Panc1 (cell line): Measurements from ENCODE around the gene CPEB2. TPM values are rescaled to one million over a fixed set of nuclear protein-coding genes. Genes with fewer than 3 reads are reported as not detected.

Experiments
- ATAC-seq: fragments of 200-7000 bp; cut with Tn5 transposase; 2 replicates; pipeline ENCODE4 v1.9.1; 2020; ENCODE audit warnings: mild to moderate bottlenecking, moderate library complexity
- BruUV-seq: library from RNA; stranded (reverse); fragments of 400-500 nt; replicated peaks from 2 replicates; lab custom pipeline; 2021; lab: Mats Ljungman, UMichigan
- CTCF ChIA-PET: fragments of 300-600 bp; sonication (Branson Sonifier 250); formaldehyde crosslinking; loops from one replicate; lab custom pipeline; 2022; ENCODE audit warnings: antibody characterized with exemption; lab: Charles Lee
- POLR2A ChIA-PET: fragments of 300-600 bp; sonication (Branson Sonifier 250); formaldehyde crosslinking; loops from one replicate; lab custom pipeline; 2022; ENCODE audit warnings: antibody characterized with exemption; lab: Charles Lee
- DNase-seq: peaks from one replicate; pipeline ENCODE4 v3.0.0-alpha.2; 2010; ENCODE audit warnings: low read depth, low spot score
- H3K27ac ChIP-seq: 2 replicates; pipeline ENCODE4 v1.5.1; 2011; ENCODE audit warnings: mild to moderate bottlenecking, low read length, inconsistent platforms
- H3K27me3 ChIP-seq: fragments of 200-500 bp; sonication (Bioruptor generic); 2 replicates; pipeline ENCODE4 v1.6.0; 2014; ENCODE audit warnings: low read length, inconsistent platforms; ENCODE audit not compliant: control insufficient read depth, insufficient read depth
- H3K36me3 ChIP-seq: fragments of 200-500 bp; sonication (Bioruptor generic); 2 replicates; pipeline ENCODE4 v1.5.1; 2014; ENCODE audit warnings: inconsistent platforms, mild to moderate bottlenecking, low read length, moderate library complexity; ENCODE audit not compliant: control insufficient read depth, insufficient read depth
- H3K4me1 ChIP-seq: 2 replicates; pipeline ENCODE4 v1.5.1; 2011; ENCODE audit warnings: inconsistent platforms, mild to moderate bottlenecking, low read length, moderate library complexity; ENCODE audit not compliant: control insufficient read depth, insufficient read depth
- H3K4me3 ChIP-seq, 2 experiments: 2 replicates each; pipeline ENCODE4 v1.5.1; 2011 to 2012; ENCODE audit warnings: low read depth in 2 of 2, low read length in 2 of 2, mild to moderate bottlenecking in 2 of 2, inconsistent platforms in 1 of 2, moderate library complexity in 1 of 2
- H3K9me3 ChIP-seq: fragments of 200-500 bp; sonication (Bioruptor generic); 2 replicates; pipeline ENCODE4 v1.5.1; 2014; ENCODE audit warnings: low read depth, mild to moderate bottlenecking, inconsistent platforms, low read length, moderate library complexity; ENCODE audit not compliant: control insufficient read depth, insufficient read depth
- POLR2AphosphoS5 ChIP-seq: IDR thresholded peaks from 2 replicates; pipeline ENCODE4 v1.6.1; 2012; ENCODE audit warnings: mild to moderate bottlenecking, low read depth, low read length, moderate library complexity
- SIN3A ChIP-seq: IDR thresholded peaks from 2 replicates; pipeline ENCODE4 v1.6.1; 2012; ENCODE audit warnings: low read depth, mild to moderate bottlenecking, low read length, moderate library complexity, borderline replicate concordance; ENCODE audit not compliant: insufficient read depth
- TCF7L2 ChIP-seq: IDR thresholded peaks from 2 replicates; pipeline ENCODE4 v1.6.1; 2011; ENCODE audit warnings: mild to moderate bottlenecking, low read depth, low read length, inconsistent platforms
- in situ Hi-C: cut with HindIII; loops from 2 replicates; pipeline ENCODE4 v1.10.0; 2016; ENCODE audit warnings: low sequenced_read_pairs, low pct_unique_long_range_greater_than_20kb
- intact Hi-C: fragments of 100-400 bp; cut with micrococcal nuclease; formaldehyde crosslinking; loops from one replicate; pipeline ENCODE4 v1.10.0; 2022; ENCODE audit not compliant: unreplicated experiment
- total RNA-seq: library from RNA; stranded (reverse); gene quantifications from one replicate; pipeline ENCODE4 v1.2.1, GENCODE V29; 2021; ENCODE audit not compliant: unreplicated experiment
- TF ChIP-seq, protein P1 (sequence below): fragments of 450-650 bp; IDR thresholded peaks from 2 replicates; pipeline ENCODE4 v1.5.1; 2017; ENCODE audit warnings: mild to moderate bottlenecking
- TF ChIP-seq, protein P2 (sequence below), 2 experiments: IDR thresholded peaks; 2 replicates each; pipeline ENCODE4 v1.6.1; 2011 to 2012; ENCODE audit warnings: low read depth in 2 of 2, control low read depth in 1 of 2, low read length in 1 of 2, mild to moderate bottlenecking in 1 of 2, moderate library complexity in 1 of 2; ENCODE audit not compliant: insufficient read depth in 1 of 2

The CPEB2 gene
- total RNA-seq, 1 experiment from 2014 or later: 7.2 TPM

DNA sequence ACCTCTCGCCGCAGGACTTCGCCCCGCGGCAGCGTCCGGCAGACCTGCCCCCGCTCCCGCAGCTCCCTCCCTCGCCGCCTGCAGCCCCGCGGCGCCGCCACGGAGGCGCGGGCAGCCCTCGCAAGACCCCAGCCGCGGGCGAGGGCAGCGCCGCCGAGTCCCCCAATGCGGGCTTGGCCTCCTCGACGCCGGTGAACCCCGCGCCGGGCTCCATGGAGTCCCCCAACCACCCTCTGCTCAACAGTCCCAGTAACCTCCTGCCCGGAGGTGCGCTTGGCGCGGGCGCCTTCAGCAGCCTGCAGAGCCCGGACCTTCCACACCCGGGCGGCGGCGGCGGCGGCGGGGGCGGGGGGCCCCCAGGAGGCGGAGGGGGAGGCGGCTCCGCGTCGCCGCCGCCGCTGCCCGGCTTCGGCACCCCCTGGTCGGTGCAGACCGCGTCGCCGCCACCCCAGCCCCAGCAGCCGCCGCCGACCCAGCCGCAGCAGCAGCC lies 1.2 kb downstream of the CPEB2 start:
- Histone ChIP-seq H3K27ac (no peak overlapping the region), H3K36me3 (no peaks in the 10 kb centered on the region; the same call in 1 of the 2 replicates), H3K4me1 (no peaks in the 10 kb centered on the region), H3K4me3 (peak overlapping the region; percentile 72 to 79), H3K9me3 (no peaks in the 10 kb centered on the region), H3K27me3 (no peaks in the 10 kb centered on the region)
- BruUV-seq: no TSS peak
- ChIA-PET POLR2A (interaction anchor here (0.6 to 0.7 kb wide), 2 partner anchors 13 to 29 kb away, joined by 11 read pairs; no protein-coding TSS in a partner anchor), CTCF (interaction anchor here (0.6 kb wide), 2 partner anchors 699 to 1137 kb away, joined by 3 to 6 read pairs; no protein-coding TSS in a partner anchor)
- TF ChIP-seq, protein P1, sequence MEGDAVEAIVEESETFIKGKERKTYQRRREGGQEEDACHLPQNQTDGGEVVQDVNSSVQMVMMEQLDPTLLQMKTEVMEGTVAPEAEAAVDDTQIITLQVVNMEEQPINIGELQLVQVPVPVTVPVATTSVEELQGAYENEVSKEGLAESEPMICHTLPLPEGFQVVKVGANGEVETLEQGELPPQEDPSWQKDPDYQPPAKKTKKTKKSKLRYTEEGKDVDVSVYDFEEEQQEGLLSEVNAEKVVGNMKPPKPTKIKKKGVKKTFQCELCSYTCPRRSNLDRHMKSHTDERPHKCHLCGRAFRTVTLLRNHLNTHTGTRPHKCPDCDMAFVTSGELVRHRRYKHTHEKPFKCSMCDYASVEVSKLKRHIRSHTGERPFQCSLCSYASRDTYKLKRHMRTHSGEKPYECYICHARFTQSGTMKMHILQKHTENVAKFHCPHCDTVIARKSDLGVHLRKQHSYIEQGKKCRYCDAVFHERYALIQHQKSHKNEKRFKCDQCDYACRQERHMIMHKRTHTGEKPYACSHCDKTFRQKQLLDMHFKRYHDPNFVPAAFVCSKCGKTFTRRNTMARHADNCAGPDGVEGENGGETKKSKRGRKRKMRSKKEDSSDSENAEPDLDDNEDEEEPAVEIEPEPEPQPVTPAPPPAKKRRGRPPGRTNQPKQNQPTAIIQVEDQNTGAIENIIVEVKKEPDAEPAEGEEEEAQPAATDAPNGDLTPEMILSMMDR: no peak
- TF ChIP-seq, protein P2, sequence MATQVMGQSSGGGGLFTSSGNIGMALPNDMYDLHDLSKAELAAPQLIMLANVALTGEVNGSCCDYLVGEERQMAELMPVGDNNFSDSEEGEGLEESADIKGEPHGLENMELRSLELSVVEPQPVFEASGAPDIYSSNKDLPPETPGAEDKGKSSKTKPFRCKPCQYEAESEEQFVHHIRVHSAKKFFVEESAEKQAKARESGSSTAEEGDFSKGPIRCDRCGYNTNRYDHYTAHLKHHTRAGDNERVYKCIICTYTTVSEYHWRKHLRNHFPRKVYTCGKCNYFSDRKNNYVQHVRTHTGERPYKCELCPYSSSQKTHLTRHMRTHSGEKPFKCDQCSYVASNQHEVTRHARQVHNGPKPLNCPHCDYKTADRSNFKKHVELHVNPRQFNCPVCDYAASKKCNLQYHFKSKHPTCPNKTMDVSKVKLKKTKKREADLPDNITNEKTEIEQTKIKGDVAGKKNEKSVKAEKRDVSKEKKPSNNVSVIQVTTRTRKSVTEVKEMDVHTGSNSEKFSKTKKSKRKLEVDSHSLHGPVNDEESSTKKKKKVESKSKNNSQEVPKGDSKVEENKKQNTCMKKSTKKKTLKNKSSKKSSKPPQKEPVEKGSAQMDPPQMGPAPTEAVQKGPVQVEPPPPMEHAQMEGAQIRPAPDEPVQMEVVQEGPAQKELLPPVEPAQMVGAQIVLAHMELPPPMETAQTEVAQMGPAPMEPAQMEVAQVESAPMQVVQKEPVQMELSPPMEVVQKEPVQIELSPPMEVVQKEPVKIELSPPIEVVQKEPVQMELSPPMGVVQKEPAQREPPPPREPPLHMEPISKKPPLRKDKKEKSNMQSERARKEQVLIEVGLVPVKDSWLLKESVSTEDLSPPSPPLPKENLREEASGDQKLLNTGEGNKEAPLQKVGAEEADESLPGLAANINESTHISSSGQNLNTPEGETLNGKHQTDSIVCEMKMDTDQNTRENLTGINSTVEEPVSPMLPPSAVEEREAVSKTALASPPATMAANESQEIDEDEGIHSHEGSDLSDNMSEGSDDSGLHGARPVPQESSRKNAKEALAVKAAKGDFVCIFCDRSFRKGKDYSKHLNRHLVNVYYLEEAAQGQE (IDR thresholded peaks at IDR 0.05; ENCODE audit: insufficient read depth in 1 of 2, low read depth in 2 of 2, low read length in 1 of 2): no peak
- TF ChIP-seq TCF7L2 (no peak), SIN3A (no peak), POLR2AphosphoS5 (no peak)
- ATAC-seq (peak; percentile 32), DNase-seq (no peak)
- intact Hi-C loops: no loop called here
- in situ Hi-C loops: no loop called here

DNA sequence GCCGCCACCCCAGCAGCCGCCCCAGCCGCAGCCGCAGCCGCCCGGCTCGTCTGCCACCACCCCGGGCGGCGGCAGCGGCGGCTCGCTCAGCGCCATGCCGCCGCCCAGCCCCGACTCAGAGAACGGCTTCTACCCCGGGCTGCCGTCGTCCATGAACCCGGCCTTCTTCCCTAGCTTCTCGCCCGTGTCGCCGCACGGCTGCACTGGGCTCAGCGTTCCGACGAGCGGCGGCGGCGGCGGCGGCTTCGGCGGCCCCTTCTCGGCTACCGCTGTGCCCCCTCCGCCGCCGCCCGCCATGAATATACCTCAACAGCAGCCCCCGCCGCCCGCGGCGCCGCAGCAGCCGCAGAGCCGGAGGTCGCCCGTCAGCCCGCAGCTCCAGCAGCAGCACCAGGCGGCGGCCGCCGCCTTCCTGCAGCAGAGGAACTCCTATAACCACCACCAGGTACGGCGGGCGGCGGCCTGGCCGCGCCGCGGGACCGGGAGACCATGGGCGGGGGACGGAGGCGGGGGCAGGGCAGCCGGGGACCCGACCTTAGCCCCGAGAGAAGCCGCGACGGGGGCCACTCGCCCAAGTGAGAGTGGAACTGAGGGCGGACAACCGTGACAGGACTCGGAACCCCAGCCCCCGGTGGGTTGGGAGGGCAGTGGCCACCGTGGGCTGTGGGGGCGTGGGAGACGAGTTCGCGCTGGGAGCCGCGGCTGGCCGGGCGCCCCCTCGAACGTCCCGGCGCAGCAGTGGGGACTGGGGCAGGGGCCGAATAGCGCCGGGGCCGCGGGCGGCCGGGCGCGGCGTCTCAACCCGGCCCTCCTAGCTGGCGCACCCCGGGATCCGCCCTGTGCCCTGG lies 1.8 kb downstream of the CPEB2 start:
- intact Hi-C loops: no loop called here
- DNase-seq (no peak), ATAC-seq (peak; percentile 2)
- Histone ChIP-seq H3K4me1 (no peaks in the 10 kb centered on the region), H3K36me3 (no peaks in the 10 kb centered on the region; the same call in 1 of the 2 replicates), H3K27ac (no peak overlapping the region), H3K4me3 (peak overlapping the region; percentile 72 to 80), H3K9me3 (no peaks in the 10 kb centered on the region), H3K27me3 (no peaks in the 10 kb centered on the region)
- in situ Hi-C loops: no loop called here
- TF ChIP-seq, protein P1: no peak
- TF ChIP-seq SIN3A (no peak), TCF7L2 (no peak), POLR2AphosphoS5 (no peak)
- TF ChIP-seq, protein P2 (IDR thresholded peaks at IDR 0.05; ENCODE audit: insufficient read depth in 1 of 2, low read depth in 2 of 2, low read length in 1 of 2): no peak
- ChIA-PET CTCF (interaction anchor here (0.6 kb wide), 1 partner anchor 699 kb away, joined by 3 read pairs; no protein-coding TSS in a partner anchor), POLR2A (interaction anchor here (0.7 kb wide), 1 partner anchor 28 kb away, joined by 11 read pairs; no protein-coding TSS in a partner anchor)
- BruUV-seq: no TSS peak
